CD14-positive monocyte (primary cell): ENCODE results near the gene MAP3K7. TPM values are rescaled to one million over a fixed set of nuclear protein-coding genes. Genes with fewer than 3 reads are reported as not detected.

Source experiments
- DNase-seq, 3 donors: peaks; one replicate each; pipeline ENCODE4 v3.0.0-alpha.2; 2011 to 2022
- H2AFZ ChIP-seq: 2 replicates; pipeline ENCODE4 v1.6.0; 2012; ENCODE audit warnings: mild to moderate bottlenecking, low read depth, low read length, inconsistent platforms; ENCODE audit not compliant: insufficient read depth, poor library complexity, severe bottlenecking
- H3K27ac ChIP-seq, 2 donors: 1 replicate in 1 of 2; 2 replicates in 1 of 2; pipeline ENCODE4 v1.5.1; 2012 to 2013; ENCODE audit warnings: low read length in 2 of 2, control low read depth in 1 of 2, inconsistent platforms in 1 of 2, low read depth in 1 of 2, mild to moderate bottlenecking in 1 of 2
- H3K27me3 ChIP-seq, 2 donors: one replicate each; pipeline versions ENCODE4 v1.6.0 to v1.6.1; 2011 to 2013; ENCODE audit warnings: low read length in 2 of 2; ENCODE audit not compliant: control insufficient read depth in 2 of 2, insufficient read depth in 2 of 2
- H3K36me3 ChIP-seq, 2 donors: replicated peaks in 1 of 2; 1 replicate in 1 of 2; 2 replicates in 1 of 2; pipeline versions ENCODE4 v1.5.1 to v1.6.1; 2012 to 2013; ENCODE audit warnings: low read length in 2 of 2, control low read depth in 1 of 2, inconsistent platforms in 1 of 2, mild to moderate bottlenecking in 1 of 2; ENCODE audit not compliant: insufficient read depth in 2 of 2, control insufficient read depth in 1 of 2
- H3K4me1 ChIP-seq, 2 donors: 1 replicate in 1 of 2; 2 replicates in 1 of 2; pipeline versions ENCODE4 v1.5.1 to v1.6.1; 2012 to 2013; ENCODE audit warnings: low read length in 2 of 2, control low read depth in 1 of 2, inconsistent platforms in 1 of 2, mild to moderate bottlenecking in 1 of 2, moderate library complexity in 1 of 2; ENCODE audit not compliant: insufficient read depth in 2 of 2, control insufficient read depth in 1 of 2
- H3K4me2 ChIP-seq: replicated peaks from 2 replicates; pipeline ENCODE3; 2012; ENCODE audit warnings: low read length, moderate library complexity, mild to moderate bottlenecking; ENCODE audit not compliant: poor library complexity, severe bottlenecking; ENCODE audit errors: extremely low read depth
- H3K4me3 ChIP-seq, 3 experiments: fragments of 200-600 bp in 1 of 3; sonication (generic) in 1 of 3; replicated peaks in 1 of 3; 1 replicate in 2 of 3; 2 replicates in 1 of 3; pipeline ENCODE4 v1.5.1; 2011 to 2013; ENCODE audit warnings: low read length in 3 of 3, mild to moderate bottlenecking in 3 of 3, control low read depth in 2 of 3, low read depth in 2 of 3, inconsistent platforms in 1 of 3, moderate library complexity in 1 of 3
- H3K79me2 ChIP-seq: 2 replicates; pipeline ENCODE4 v1.6.0; 2012; ENCODE audit warnings: mild to moderate bottlenecking, control low read depth, inconsistent platforms, low read length, moderate library complexity; ENCODE audit not compliant: insufficient read depth
- H3K9ac ChIP-seq: 2 replicates; pipeline ENCODE4 v1.6.0; 2017; ENCODE audit warnings: low read length, mild to moderate bottlenecking; ENCODE audit not compliant: insufficient read depth, poor library complexity, severe bottlenecking
- H3K9me3 ChIP-seq, 2 donors: replicated peaks in 1 of 2; 1 replicate in 1 of 2; 2 replicates in 1 of 2; pipeline versions ENCODE4 v1.5.1 to v1.6.1; 2012 to 2013; ENCODE audit warnings: low read length in 2 of 2, control low read depth in 1 of 2; ENCODE audit not compliant: control insufficient read depth in 1 of 2, insufficient read depth in 1 of 2
- H4K20me1 ChIP-seq: 2 replicates; pipeline ENCODE4 v1.6.0; 2012; ENCODE audit warnings: mild to moderate bottlenecking, low read length, control low read depth, moderate library complexity; ENCODE audit not compliant: insufficient read depth
- H3K27ac Mint-ChIP-seq, 7 donors: one replicate each; pipeline ENCODE4 v1.8.0; 2020; ENCODE audit warnings: mild to moderate bottlenecking in 7 of 7, mixed read lengths in 7 of 7, moderate library complexity in 6 of 7, inconsistent platforms in 2 of 7
- H3K27me3 Mint-ChIP-seq, 3 donors: one replicate each; pipeline ENCODE4 v1.8.0; 2021 to 2022; ENCODE audit warnings: low read depth in 3 of 3, mild to moderate bottlenecking in 3 of 3, mixed read lengths in 3 of 3, moderate library complexity in 3 of 3, inconsistent platforms in 1 of 3
- H3K36me3 Mint-ChIP-seq, 2 donors: one replicate each; pipeline ENCODE4 v1.8.0; 2020; ENCODE audit warnings: mixed read lengths in 2 of 2, inconsistent platforms in 1 of 2, mild to moderate bottlenecking in 1 of 2
- H3K4me1 Mint-ChIP-seq: one replicate; pipeline ENCODE4 v1.8.0; 2020; ENCODE audit warnings: mild to moderate bottlenecking, mixed read lengths
- H3K4me3 Mint-ChIP-seq, 2 donors: one replicate each; pipeline ENCODE4 v1.8.0; 2020; ENCODE audit warnings: mild to moderate bottlenecking in 2 of 2, mixed read lengths in 2 of 2, moderate library complexity in 1 of 2
- H3K9me3 Mint-ChIP-seq, 7 donors: one replicate each; pipeline ENCODE4 v1.8.0; 2020 to 2022; ENCODE audit warnings: mixed read lengths in 7 of 7, mild to moderate bottlenecking in 6 of 7, moderate library complexity in 6 of 7, inconsistent platforms in 2 of 7
- CTCF ChIP-seq: fragments of 200-600 bp; IDR thresholded peaks from one replicate; pipeline ENCODE4 v1.8.0; 2022; ENCODE audit warnings: antibody characterized with exemption, mild to moderate bottlenecking
- WGBS: methylation state at CpG from one replicate; pipeline ENCODE4 v1.1.5; 2013; ENCODE audit warnings: missing lambda C conversion rate; ENCODE audit not compliant: insufficient coverage; 5-methylcytosine and 5-hydroxymethylcytosine counted together
- intact Hi-C, 2 donors: fragments of 100-400 bp; cut with micrococcal nuclease; formaldehyde crosslinking; loops; one replicate each; pipeline versions ENCODE4 v1.15.0 to v1.15.1; 2023
- polyA plus RNA-seq, 3 donors: library from polyadenylated mRNA; depleted of rRNA in 1 of 3; unstranded in 2 of 3; stranded (reverse) in 1 of 3; fragments of 300-500 nt in 2 of 3; fragments of >200 nt in 1 of 3; fragmentation: Illumina TruSeq in 2 of 3; gene quantifications; 1 replicate in 2 of 3; 2 replicates in 1 of 3; pipeline ENCODE4 v1.2.3, GENCODE V29; 2012 to 2021

Gene MAP3K7
- polyA plus RNA-seq, 3 donors: 12.4 to 20.0 (median 15.3) TPM

GRCh38 chr6:90545448-90545847, 41.4 kb downstream of the MAP3K7 start:
- H3K9me3 ChIP-seq: no peaks in the 10 kb centered on the region
- no peaks in the 10 kb centered on the region for H4K20me1 ChIP-seq
- Mint-ChIP-seq H3K27me3 (no peaks in the 10 kb centered on the region), H3K9me3 (no peaks in the 10 kb centered on the region), H3K4me3 (no peak overlapping the region), H3K36me3 (peaks cover 62 to 67% of the 10 kb centered on the region in 2 donors), H3K4me1 (peaks cover 14% of the 10 kb centered on the region), H3K27ac (peak overlapping the region in 2 of 7 donors; percentile 1 to 35)
- no peak overlapping the region for H3K4me3 ChIP-seq
- no peak overlapping the region for H3K27ac ChIP-seq
- intact Hi-C loops: no loop called here
- H3K9ac ChIP-seq: no peak overlapping the region
- no peak for TF ChIP-seq CTCF
- H3K36me3 ChIP-seq: peaks cover 62 to 78% of the 10 kb centered on the region in 2 donors
- WGBS: 100% methylated on average over 1 of the region's 3 CpGs
- no peaks in the 10 kb centered on the region for H3K79me2 ChIP-seq
- H3K27me3 ChIP-seq: no peaks in the 10 kb centered on the region
- H3K4me1 ChIP-seq: peaks cover 11 to 15% of the 10 kb centered on the region in 2 donors
- no peak overlapping the region for H3K4me2 ChIP-seq
- peak in 1 of 3 donors; percentile 18 for DNase-seq
- no peak overlapping the region for H2AFZ ChIP-seq

GRCh38 chr6:90544741-90545140, 42.1 kb downstream of the MAP3K7 start:
- no peak for TF ChIP-seq CTCF
- Histone ChIP-seq H3K27me3 (no peaks in the 10 kb centered on the region), H3K4me2 (no peak overlapping the region), H3K9ac (no peak overlapping the region), H3K36me3 (peaks cover 55 to 71% of the 10 kb centered on the region in 2 donors), H3K4me1 (peaks cover 11 to 15% of the 10 kb centered on the region in 2 donors), H3K4me3 (no peak overlapping the region), H4K20me1 (no peaks in the 10 kb centered on the region), H3K79me2 (no peaks in the 10 kb centered on the region), H2AFZ (no peak overlapping the region), H3K27ac (peak overlapping the region in 1 of 2 donors; percentile 27), H3K9me3 (no peaks in the 10 kb centered on the region)
- no peak overlapping the region for H3K4me3 Mint-ChIP-seq
- intact Hi-C loops: no loop called here
- H3K27ac Mint-ChIP-seq: peak overlapping the region in 2 of 7 donors; percentile 46 to 89
- H3K4me1 Mint-ChIP-seq: peaks cover 14% of the 10 kb centered on the region
- no peaks in the 10 kb centered on the region for H3K27me3 Mint-ChIP-seq
- no peak for DNase-seq
- H3K9me3 Mint-ChIP-seq: no peaks in the 10 kb centered on the region
- WGBS: no CpG with 5 or more reads among the region's 4 CpGs
- peaks cover 58 to 60% of the 10 kb centered on the region in 2 donors for H3K36me3 Mint-ChIP-seq
